WTC11 (cell line): Measurements from ENCODE around the gene CALN1. TPM values are rescaled to one million over a fixed set of nuclear protein-coding genes. Genes with fewer than 3 reads are reported as not detected.

ENCODE experiments used
- ATAC-seq: fragments of 200-7000 bp; cut with Tn5 transposase; 2 replicates; pipeline ENCODE4 v1.10.0; 2021; ENCODE audit warnings: mild to moderate bottlenecking, moderate library complexity
- CTCF ChIA-PET: fragments of 300-600 bp; sonication (Branson Sonifier 250); formaldehyde crosslinking; loops from one replicate; lab custom pipeline; 2021; ENCODE audit warnings: antibody characterized with exemption; lab: Charles Lee
- POLR2A ChIA-PET: fragments of 350-600 bp; sonication (Branson Sonifier 250); formaldehyde crosslinking; loops from one replicate; lab custom pipeline; 2021; ENCODE audit warnings: antibody characterized with exemption; lab: Charles Lee
- DNase-seq: peaks from one replicate; pipeline ENCODE4 v3.0.0; 2021; ENCODE audit warnings: low spot score
- H3K27ac Mint-ChIP-seq: 2 replicates; pipeline ENCODE4 v1.8.0; 2021; ENCODE audit warnings: mixed read lengths
- H3K27me3 Mint-ChIP-seq: 2 replicates; pipeline ENCODE4 v1.8.0; 2021; ENCODE audit warnings: low read depth, mild to moderate bottlenecking, moderate library complexity, mixed read lengths
- H3K36me3 Mint-ChIP-seq: 2 replicates; pipeline ENCODE4 v1.8.0; 2021; ENCODE audit warnings: mixed read lengths
- H3K4me1 Mint-ChIP-seq: 2 replicates; pipeline ENCODE4 v1.8.0; 2022; ENCODE audit warnings: mixed read lengths
- H3K4me3 Mint-ChIP-seq: 2 replicates; pipeline ENCODE4 v1.8.0; 2021; ENCODE audit warnings: mild to moderate bottlenecking, moderate library complexity, mixed read lengths
- H3K9me3 Mint-ChIP-seq: 2 replicates; pipeline ENCODE4 v1.8.0; 2021; ENCODE audit warnings: mixed read lengths
- ATF3 ChIP-seq: sonication (generic); formaldehyde crosslinking; conservative IDR thresholded peaks from 2 replicates; pipeline ENCODE4 v1.8.1; 2022; ENCODE audit warnings: mild to moderate bottlenecking, missing genetic modification reagents
- CDX4 ChIP-seq: fragments of 250-450 bp; sonication (Bioruptor Pico); IDR thresholded peaks from 2 replicates; pipeline ENCODE4 v1.9.0; 2021; ENCODE audit warnings: moderate library complexity, mild to moderate bottlenecking, inconsistent platforms, borderline replicate concordance
- ELF4 ChIP-seq: sonication (generic); formaldehyde crosslinking; IDR thresholded peaks from 2 replicates; pipeline ENCODE4 v1.8.1; 2022; ENCODE audit warnings: low read depth, mild to moderate bottlenecking, moderate library complexity, missing genetic modification reagents
- ESRRA ChIP-seq: sonication (generic); formaldehyde crosslinking; IDR thresholded peaks from 2 replicates; pipeline ENCODE4 v1.8.1; 2022; ENCODE audit warnings: mild to moderate bottlenecking, missing genetic modification reagents, borderline replicate concordance
- FOXP1 ChIP-seq: sonication (generic); formaldehyde crosslinking; IDR thresholded peaks from 2 replicates; pipeline ENCODE4 v1.8.0; 2022; ENCODE audit warnings: missing genetic modification reagents, mild to moderate bottlenecking, moderate library complexity, borderline replicate concordance
- GABPB1 ChIP-seq: sonication (generic); formaldehyde crosslinking; IDR thresholded peaks from 2 replicates; pipeline ENCODE4 v1.8.1; 2023; ENCODE audit warnings: mild to moderate bottlenecking, missing genetic modification reagents
- GRHL2 ChIP-seq: fragments of 250-450 bp; sonication (Bioruptor Pico); IDR thresholded peaks from 2 replicates; pipeline ENCODE4 v1.8.0; 2022; ENCODE audit warnings: mild to moderate bottlenecking, moderate library complexity; ENCODE audit not compliant: insufficient replicate concordance, severe bottlenecking
- GTF2I ChIP-seq: fragments of 250-450 bp; sonication (Bioruptor Pico); conservative IDR thresholded peaks from 2 replicates; pipeline ENCODE4 v1.4.0; 2021; ENCODE audit warnings: mild to moderate bottlenecking
- IRF1 ChIP-seq: sonication (generic); formaldehyde crosslinking; IDR thresholded peaks from 2 replicates; pipeline ENCODE4 v1.8.0; 2023; ENCODE audit warnings: missing genetic modification reagents
- KAT7 ChIP-seq: sonication (generic); formaldehyde crosslinking; IDR thresholded peaks from 2 replicates; pipeline ENCODE4 v1.8.1; 2023; ENCODE audit warnings: missing genetic modification reagents, mild to moderate bottlenecking, borderline replicate concordance
- MYBL2 ChIP-seq: sonication (generic); formaldehyde crosslinking; IDR thresholded peaks from 2 replicates; pipeline ENCODE4 v1.8.1; 2023; ENCODE audit warnings: mild to moderate bottlenecking, moderate library complexity, missing genetic modification reagents
- NFE2L1 ChIP-seq: sonication (generic); formaldehyde crosslinking; IDR thresholded peaks from 2 replicates; pipeline ENCODE4 v1.8.1; 2023; ENCODE audit warnings: missing genetic modification reagents
- NR2C2 ChIP-seq: sonication (generic); formaldehyde crosslinking; IDR thresholded peaks from 2 replicates; pipeline ENCODE4 v1.8.0; 2022; ENCODE audit warnings: mild to moderate bottlenecking, missing genetic modification reagents
- RELA ChIP-seq: sonication (generic); formaldehyde crosslinking; IDR thresholded peaks from 2 replicates; pipeline ENCODE4 v1.8.1; 2022; ENCODE audit warnings: missing genetic modification reagents, mild to moderate bottlenecking, borderline replicate concordance
- RORB ChIP-seq: fragments of 250-450 bp; sonication (Bioruptor Pico); IDR thresholded peaks from 2 replicates; pipeline ENCODE4 v1.9.0; 2021; ENCODE audit warnings: mild to moderate bottlenecking
- SMAD4 ChIP-seq: sonication (generic); formaldehyde crosslinking; IDR thresholded peaks from 2 replicates; pipeline ENCODE4 v1.8.0; 2022; ENCODE audit warnings: mild to moderate bottlenecking, missing genetic modification reagents
- ZNF232 ChIP-seq: sonication (generic); formaldehyde crosslinking; IDR thresholded peaks from 2 replicates; pipeline ENCODE4 v1.8.0; 2022; ENCODE audit warnings: mild to moderate bottlenecking, missing genetic modification reagents
- ZNF423 ChIP-seq: fragments of 250-450 bp; sonication (Bioruptor Pico); IDR thresholded peaks from 2 replicates; pipeline ENCODE4 v2.1.2; 2022; ENCODE audit warnings: mild to moderate bottlenecking, moderate library complexity
- ZSCAN18 ChIP-seq: fragments of 250-450 bp; sonication (Bioruptor Pico); IDR thresholded peaks from 2 replicates; pipeline ENCODE4 v2.1.2; 2022; ENCODE audit warnings: mild to moderate bottlenecking, moderate library complexity
- total RNA-seq: library from RNA; stranded (reverse); gene quantifications from 3 replicates; pipeline ENCODE4 v1.2.3, GENCODE V29; 2021
- TF ChIP-seq, protein P1 (sequence below): sonication (generic); formaldehyde crosslinking; IDR thresholded peaks from 2 replicates; pipeline ENCODE4 v1.8.0; 2022; ENCODE audit warnings: mild to moderate bottlenecking, missing genetic modification reagents
- TF ChIP-seq, protein P2 (sequence below): fragments of 250-450 bp; sonication (Bioruptor Pico); IDR thresholded peaks from 2 replicates; pipeline ENCODE4 v1.9.0; 2021; ENCODE audit warnings: mild to moderate bottlenecking
- TF ChIP-seq, protein P3 (sequence below): sonication (generic); formaldehyde crosslinking; IDR thresholded peaks from 2 replicates; pipeline ENCODE4 v1.8.1; 2023; ENCODE audit warnings: mild to moderate bottlenecking, missing genetic modification reagents
- TF ChIP-seq, protein P4 (sequence below): sonication (generic); formaldehyde crosslinking; IDR thresholded peaks from 2 replicates; pipeline ENCODE4 v1.8.1; 2022; ENCODE audit warnings: low read depth, mild to moderate bottlenecking, moderate library complexity, missing genetic modification reagents, borderline replicate concordance
- TF ChIP-seq, protein P5 (sequence below): fragments of 250-450 bp; sonication (Bioruptor Pico); IDR thresholded peaks from 2 replicates; pipeline ENCODE4 v1.9.0; 2021; ENCODE audit warnings: mild to moderate bottlenecking
- TF ChIP-seq, protein P6 (sequence below): fragments of 250-450 bp; sonication (Bioruptor Pico); IDR thresholded peaks from 2 replicates; pipeline ENCODE4 v1.8.0; 2021; ENCODE audit warnings: mild to moderate bottlenecking

CALN1 gene
- total RNA-seq, 1 experiment from 2014 or later: 10.5 TPM

DNA sequence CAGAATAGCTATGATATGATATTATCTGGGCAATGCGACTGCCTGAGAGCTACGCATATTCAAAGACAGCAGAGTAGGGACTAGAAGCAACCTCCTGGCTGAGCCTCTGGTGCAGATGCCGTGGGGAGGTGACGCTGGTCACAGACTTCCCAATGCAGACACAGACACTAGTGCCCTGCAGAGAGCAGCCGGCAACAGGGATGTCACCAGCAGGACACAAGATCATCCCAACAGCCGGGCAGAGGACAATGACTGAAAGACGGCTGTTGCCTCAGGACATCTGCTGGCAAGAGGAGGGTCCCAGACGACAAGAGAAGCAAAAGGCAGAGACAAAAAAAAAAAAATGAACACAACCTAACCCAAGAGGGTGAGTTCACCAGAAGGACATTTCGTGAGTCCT lies 104.6 kb downstream of the CALN1 start:
- ATAC-seq (no peak), DNase-seq (no peak)
- ChIA-PET CTCF (no interaction called here), POLR2A (no interaction called here)
- no peaks in the 10 kb centered on the region for H3K27me3 Mint-ChIP-seq
- H3K4me3 Mint-ChIP-seq: no peak overlapping the region
- peak overlapping the region; percentile 8; the same call in 1 of the 2 replicates for H3K27ac Mint-ChIP-seq
- no peaks in the 10 kb centered on the region for H3K36me3 Mint-ChIP-seq
- H3K9me3 Mint-ChIP-seq: no peaks in the 10 kb centered on the region
- peaks cover 47% of the 10 kb centered on the region for H3K4me1 Mint-ChIP-seq
- no peak for TF ChIP-seq GRHL2
- TF ChIP-seq, protein P1, sequence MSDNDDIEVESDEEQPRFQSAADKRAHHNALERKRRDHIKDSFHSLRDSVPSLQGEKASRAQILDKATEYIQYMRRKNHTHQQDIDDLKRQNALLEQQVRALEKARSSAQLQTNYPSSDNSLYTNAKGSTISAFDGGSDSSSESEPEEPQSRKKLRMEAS (CRISPR knock-in tag): no peak
- TF ChIP-seq ELF4 (CRISPR knock-in tag): no peak
- TF ChIP-seq CDX4 (CRISPR knock-in tag): no peak
- TF ChIP-seq NR2C2 (CRISPR knock-in tag): no peak
- TF ChIP-seq ESRRA (CRISPR knock-in tag): no peak
- TF ChIP-seq, protein P2, sequence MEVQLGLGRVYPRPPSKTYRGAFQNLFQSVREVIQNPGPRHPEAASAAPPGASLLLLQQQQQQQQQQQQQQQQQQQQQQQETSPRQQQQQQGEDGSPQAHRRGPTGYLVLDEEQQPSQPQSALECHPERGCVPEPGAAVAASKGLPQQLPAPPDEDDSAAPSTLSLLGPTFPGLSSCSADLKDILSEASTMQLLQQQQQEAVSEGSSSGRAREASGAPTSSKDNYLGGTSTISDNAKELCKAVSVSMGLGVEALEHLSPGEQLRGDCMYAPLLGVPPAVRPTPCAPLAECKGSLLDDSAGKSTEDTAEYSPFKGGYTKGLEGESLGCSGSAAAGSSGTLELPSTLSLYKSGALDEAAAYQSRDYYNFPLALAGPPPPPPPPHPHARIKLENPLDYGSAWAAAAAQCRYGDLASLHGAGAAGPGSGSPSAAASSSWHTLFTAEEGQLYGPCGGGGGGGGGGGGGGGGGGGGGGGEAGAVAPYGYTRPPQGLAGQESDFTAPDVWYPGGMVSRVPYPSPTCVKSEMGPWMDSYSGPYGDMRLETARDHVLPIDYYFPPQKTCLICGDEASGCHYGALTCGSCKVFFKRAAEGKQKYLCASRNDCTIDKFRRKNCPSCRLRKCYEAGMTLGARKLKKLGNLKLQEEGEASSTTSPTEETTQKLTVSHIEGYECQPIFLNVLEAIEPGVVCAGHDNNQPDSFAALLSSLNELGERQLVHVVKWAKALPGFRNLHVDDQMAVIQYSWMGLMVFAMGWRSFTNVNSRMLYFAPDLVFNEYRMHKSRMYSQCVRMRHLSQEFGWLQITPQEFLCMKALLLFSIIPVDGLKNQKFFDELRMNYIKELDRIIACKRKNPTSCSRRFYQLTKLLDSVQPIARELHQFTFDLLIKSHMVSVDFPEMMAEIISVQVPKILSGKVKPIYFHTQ (CRISPR knock-in tag): no peak
- no peak for TF ChIP-seq ZSCAN18 (CRISPR knock-in tag)
- no peak for TF ChIP-seq RORB
- TF ChIP-seq, protein P3, sequence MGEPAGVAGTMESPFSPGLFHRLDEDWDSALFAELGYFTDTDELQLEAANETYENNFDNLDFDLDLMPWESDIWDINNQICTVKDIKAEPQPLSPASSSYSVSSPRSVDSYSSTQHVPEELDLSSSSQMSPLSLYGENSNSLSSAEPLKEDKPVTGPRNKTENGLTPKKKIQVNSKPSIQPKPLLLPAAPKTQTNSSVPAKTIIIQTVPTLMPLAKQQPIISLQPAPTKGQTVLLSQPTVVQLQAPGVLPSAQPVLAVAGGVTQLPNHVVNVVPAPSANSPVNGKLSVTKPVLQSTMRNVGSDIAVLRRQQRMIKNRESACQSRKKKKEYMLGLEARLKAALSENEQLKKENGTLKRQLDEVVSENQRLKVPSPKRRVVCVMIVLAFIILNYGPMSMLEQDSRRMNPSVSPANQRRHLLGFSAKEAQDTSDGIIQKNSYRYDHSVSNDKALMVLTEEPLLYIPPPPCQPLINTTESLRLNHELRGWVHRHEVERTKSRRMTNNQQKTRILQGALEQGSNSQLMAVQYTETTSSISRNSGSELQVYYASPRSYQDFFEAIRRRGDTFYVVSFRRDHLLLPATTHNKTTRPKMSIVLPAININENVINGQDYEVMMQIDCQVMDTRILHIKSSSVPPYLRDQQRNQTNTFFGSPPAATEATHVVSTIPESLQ (CRISPR knock-in tag): no peak
- no peak for TF ChIP-seq GABPB1
- no peak for TF ChIP-seq RELA (CRISPR knock-in tag)
- TF ChIP-seq, protein P4, sequence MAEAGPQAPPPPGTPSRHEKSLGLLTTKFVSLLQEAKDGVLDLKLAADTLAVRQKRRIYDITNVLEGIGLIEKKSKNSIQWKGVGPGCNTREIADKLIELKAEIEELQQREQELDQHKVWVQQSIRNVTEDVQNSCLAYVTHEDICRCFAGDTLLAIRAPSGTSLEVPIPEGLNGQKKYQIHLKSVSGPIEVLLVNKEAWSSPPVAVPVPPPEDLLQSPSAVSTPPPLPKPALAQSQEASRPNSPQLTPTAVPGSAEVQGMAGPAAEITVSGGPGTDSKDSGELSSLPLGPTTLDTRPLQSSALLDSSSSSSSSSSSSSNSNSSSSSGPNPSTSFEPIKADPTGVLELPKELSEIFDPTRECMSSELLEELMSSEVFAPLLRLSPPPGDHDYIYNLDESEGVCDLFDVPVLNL (CRISPR knock-in tag): no peak
- no peak for TF ChIP-seq FOXP1 (CRISPR knock-in tag)
- TF ChIP-seq ATF3 (CRISPR knock-in tag): no peak
- TF ChIP-seq GTF2I (CRISPR knock-in tag): no peak

DNA sequence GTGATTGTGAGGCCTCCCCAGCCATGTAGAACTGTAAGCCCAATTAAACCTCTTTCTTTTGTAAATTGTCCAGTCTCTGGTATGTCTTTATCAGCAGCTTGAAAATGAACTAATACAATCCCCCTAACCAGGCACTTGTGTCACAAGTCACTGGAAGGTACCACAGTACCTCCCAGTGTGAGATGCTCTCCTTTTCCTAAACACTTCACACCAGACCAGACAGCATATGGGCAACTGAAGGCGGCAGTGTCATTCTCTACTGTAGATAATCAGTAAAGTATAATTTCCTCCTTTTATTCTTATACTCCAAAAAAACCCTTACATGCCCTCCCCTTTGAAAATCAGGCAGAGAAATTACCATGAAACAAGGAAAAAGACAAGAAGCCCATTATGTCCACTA lies 113.2 kb downstream of the CALN1 start:
- POLR2A ChIA-PET: no interaction called here
- CTCF ChIA-PET: no interaction called here
- no peak overlapping the region for H3K4me3 Mint-ChIP-seq
- no peaks in the 10 kb centered on the region for H3K27me3 Mint-ChIP-seq
- H3K4me1 Mint-ChIP-seq: peaks cover 21% of the 10 kb centered on the region
- no peak for DNase-seq
- no peak for ATAC-seq
- H3K36me3 Mint-ChIP-seq: peaks cover 3% of the 10 kb centered on the region; the same call in 1 of the 2 replicates
- H3K9me3 Mint-ChIP-seq: no peaks in the 10 kb centered on the region
- H3K27ac Mint-ChIP-seq: peak overlapping the region; percentile 4; the same call in 1 of the 2 replicates
- TF ChIP-seq, protein P5, sequence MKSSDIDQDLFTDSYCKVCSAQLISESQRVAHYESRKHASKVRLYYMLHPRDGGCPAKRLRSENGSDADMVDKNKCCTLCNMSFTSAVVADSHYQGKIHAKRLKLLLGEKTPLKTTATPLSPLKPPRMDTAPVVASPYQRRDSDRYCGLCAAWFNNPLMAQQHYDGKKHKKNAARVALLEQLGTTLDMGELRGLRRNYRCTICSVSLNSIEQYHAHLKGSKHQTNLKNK (CRISPR knock-in tag): no peak
- TF ChIP-seq ZNF423 (CRISPR knock-in tag) (no peak), SMAD4 (no peak), ZNF232 (CRISPR knock-in tag) (no peak), KAT7 (CRISPR knock-in tag) (no peak), IRF1 (CRISPR knock-in tag) (no peak), NFE2L1 (no peak), MYBL2 (CRISPR knock-in tag) (no peak)
- TF ChIP-seq, protein P6, sequence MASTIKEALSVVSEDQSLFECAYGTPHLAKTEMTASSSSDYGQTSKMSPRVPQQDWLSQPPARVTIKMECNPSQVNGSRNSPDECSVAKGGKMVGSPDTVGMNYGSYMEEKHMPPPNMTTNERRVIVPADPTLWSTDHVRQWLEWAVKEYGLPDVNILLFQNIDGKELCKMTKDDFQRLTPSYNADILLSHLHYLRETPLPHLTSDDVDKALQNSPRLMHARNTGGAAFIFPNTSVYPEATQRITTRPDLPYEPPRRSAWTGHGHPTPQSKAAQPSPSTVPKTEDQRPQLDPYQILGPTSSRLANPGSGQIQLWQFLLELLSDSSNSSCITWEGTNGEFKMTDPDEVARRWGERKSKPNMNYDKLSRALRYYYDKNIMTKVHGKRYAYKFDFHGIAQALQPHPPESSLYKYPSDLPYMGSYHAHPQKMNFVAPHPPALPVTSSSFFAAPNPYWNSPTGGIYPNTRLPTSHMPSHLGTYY: no peak
